Measurements from ENCODE around the gene RRP1B. TPM values are rescaled to one million over a fixed set of nuclear protein-coding genes. Genes with fewer than 3 reads are reported as not detected.

Gene RRP1B
- polyA plus RNA-seq, 1 donor from 2014 or later, result 20.3 TPM

DNA sequence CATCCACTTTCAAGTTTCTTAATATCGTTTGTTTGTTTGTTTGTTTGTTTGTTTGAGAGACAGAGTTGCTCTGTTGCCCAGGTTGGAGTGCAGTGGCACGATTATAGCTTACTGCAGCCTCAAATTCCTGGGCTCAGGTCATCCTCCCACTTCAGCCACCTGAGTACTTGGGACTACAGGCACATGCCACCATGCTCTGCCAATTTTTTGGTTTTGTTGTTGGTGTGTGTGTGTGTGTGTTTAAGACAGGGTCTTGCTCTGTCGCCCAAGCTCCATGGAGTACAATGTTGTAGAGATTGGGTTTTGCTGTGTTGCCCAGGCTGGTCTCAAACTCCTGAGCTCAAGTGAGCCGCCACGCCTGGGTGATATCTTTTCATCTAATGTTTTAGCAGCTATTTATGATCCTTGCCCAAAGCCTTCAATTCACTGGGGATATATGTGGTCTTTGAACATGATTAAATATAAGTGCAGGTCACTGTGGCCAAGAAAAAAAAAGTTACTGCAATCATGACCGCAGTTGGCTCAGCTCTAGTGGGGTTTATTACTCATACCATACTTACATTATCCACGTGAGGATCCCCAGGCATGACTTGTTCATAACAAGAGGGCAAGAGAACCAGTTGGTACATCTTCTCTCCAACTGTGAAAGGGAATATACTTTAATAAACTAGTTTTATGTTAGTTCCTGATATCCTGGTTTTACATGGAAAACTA lies 8.0 kb downstream of the RRP1B start:
- Histone ChIP-seq H4K20me1 (ENCODE audit: insufficient read depth) (no peaks in the 10 kb centered on the region), H3F3A (ENCODE audit: insufficient read depth, low read length, poor library complexity, severe bottlenecking) (no peaks in the 10 kb centered on the region), H3K27me3 (ENCODE audit: insufficient read depth, low read depth, low read length) (no peaks in the 10 kb centered on the region), H3K27ac (ENCODE audit: low read length) (no peak overlapping the region), H3K9me3 (ENCODE audit: low read length) (no peaks in the 10 kb centered on the region), H3K36me3 (ENCODE audit: insufficient read depth, low read length) (no peaks in the 10 kb centered on the region), H3K9me2 (ENCODE audit: insufficient read depth, low read length) (no peaks in the 10 kb centered on the region), H3K4me3 (ENCODE audit: low read length) (no peak overlapping the region), H2AFZ (ENCODE audit: low read depth, low read length) (no peak overlapping the region), H3K79me2 (replicated peaks; ENCODE audit: insufficient read depth, low read length) (peaks cover 34% of the 10 kb centered on the region), H3K9ac (ENCODE audit: low read length) (no peak overlapping the region), H3K4me2 (ENCODE audit: low read length) (no peak overlapping the region)
- TF ChIP-seq POLR2AphosphoS5 (IDR thresholded peaks at IDR 0.05), result no peak
- no peak for TF ChIP-seq SMC3 (conservative IDR thresholded peaks at IDR 0.05; ENCODE audit: poor library complexity)
- no peak for TF ChIP-seq EP300 (conservative IDR thresholded peaks at IDR 0.05; ENCODE audit: poor library complexity, severe bottlenecking)
- TF ChIP-seq RAD21 (conservative IDR thresholded peaks at IDR 0.05), result no peak
- no peak for TF ChIP-seq TAF1 (IDR thresholded peaks at IDR 0.05; ENCODE audit: low read depth)
- TF ChIP-seq, protein P1, sequence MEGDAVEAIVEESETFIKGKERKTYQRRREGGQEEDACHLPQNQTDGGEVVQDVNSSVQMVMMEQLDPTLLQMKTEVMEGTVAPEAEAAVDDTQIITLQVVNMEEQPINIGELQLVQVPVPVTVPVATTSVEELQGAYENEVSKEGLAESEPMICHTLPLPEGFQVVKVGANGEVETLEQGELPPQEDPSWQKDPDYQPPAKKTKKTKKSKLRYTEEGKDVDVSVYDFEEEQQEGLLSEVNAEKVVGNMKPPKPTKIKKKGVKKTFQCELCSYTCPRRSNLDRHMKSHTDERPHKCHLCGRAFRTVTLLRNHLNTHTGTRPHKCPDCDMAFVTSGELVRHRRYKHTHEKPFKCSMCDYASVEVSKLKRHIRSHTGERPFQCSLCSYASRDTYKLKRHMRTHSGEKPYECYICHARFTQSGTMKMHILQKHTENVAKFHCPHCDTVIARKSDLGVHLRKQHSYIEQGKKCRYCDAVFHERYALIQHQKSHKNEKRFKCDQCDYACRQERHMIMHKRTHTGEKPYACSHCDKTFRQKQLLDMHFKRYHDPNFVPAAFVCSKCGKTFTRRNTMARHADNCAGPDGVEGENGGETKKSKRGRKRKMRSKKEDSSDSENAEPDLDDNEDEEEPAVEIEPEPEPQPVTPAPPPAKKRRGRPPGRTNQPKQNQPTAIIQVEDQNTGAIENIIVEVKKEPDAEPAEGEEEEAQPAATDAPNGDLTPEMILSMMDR (IDR thresholded peaks at IDR 0.05; ENCODE audit: poor library complexity, severe bottlenecking), result no peak
- TF ChIP-seq, protein P2, sequence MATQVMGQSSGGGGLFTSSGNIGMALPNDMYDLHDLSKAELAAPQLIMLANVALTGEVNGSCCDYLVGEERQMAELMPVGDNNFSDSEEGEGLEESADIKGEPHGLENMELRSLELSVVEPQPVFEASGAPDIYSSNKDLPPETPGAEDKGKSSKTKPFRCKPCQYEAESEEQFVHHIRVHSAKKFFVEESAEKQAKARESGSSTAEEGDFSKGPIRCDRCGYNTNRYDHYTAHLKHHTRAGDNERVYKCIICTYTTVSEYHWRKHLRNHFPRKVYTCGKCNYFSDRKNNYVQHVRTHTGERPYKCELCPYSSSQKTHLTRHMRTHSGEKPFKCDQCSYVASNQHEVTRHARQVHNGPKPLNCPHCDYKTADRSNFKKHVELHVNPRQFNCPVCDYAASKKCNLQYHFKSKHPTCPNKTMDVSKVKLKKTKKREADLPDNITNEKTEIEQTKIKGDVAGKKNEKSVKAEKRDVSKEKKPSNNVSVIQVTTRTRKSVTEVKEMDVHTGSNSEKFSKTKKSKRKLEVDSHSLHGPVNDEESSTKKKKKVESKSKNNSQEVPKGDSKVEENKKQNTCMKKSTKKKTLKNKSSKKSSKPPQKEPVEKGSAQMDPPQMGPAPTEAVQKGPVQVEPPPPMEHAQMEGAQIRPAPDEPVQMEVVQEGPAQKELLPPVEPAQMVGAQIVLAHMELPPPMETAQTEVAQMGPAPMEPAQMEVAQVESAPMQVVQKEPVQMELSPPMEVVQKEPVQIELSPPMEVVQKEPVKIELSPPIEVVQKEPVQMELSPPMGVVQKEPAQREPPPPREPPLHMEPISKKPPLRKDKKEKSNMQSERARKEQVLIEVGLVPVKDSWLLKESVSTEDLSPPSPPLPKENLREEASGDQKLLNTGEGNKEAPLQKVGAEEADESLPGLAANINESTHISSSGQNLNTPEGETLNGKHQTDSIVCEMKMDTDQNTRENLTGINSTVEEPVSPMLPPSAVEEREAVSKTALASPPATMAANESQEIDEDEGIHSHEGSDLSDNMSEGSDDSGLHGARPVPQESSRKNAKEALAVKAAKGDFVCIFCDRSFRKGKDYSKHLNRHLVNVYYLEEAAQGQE (IDR thresholded peaks at IDR 0.05; ENCODE audit: borderline replicate concordance), result no peak
- TF ChIP-seq EZH2 (IDR thresholded peaks at IDR 0.05; ENCODE audit: borderline replicate concordance, insufficient read depth, low read length, poor library complexity, severe bottlenecking), result no peak
- no peak for TF ChIP-seq MXI1 (conservative IDR thresholded peaks at IDR 0.05; ENCODE audit: poor library complexity, severe bottlenecking)

DNA sequence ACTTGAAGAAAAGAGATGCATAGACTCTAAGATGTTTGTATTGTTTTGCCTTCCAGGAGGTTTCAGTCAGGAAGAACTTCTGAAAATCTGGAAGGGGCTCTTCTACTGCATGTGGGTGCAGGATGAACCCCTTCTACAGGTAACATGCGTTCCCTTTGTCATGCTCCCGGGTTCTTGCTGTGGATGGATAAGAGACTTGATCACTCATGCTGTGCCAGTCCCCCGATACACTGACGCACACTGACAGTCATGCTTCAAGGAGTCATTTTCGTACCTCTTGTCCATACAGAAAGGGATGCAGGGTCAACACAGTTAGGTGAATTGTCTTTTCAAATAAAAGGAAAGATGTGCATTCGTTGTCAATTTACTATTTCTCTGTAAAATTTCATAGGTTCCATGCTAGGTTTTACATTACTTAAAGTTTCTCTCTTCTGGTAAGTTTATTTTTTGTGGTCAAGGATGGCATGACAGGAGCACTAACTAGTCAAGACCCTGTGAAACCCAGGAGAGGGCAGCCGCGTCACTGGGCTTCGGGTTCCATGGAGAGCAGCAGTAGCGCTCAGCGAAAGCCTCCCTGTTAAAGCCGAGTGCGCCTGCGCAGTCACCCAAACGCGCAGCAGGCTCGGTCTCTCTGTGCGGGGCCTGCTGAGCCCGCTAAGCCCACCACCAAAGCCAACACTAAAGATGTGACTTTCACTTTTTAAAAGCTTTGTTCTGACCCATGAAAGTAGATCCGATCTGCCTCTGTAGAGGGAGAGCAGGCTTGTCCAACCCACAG lies 10.7 kb downstream of the RRP1B start:
- no peak overlapping the region for H3K9ac ChIP-seq (ENCODE audit: low read length)

More for the DNA sequence above, 10.7 kb downstream of the RRP1B start:
- no peak overlapping the region for H2AFZ ChIP-seq (ENCODE audit: low read depth, low read length)
- H3K27me3 ChIP-seq (ENCODE audit: insufficient read depth, low read depth, low read length), result no peaks in the 10 kb centered on the region
- peaks cover 18% of the 10 kb centered on the region for H3K79me2 ChIP-seq (replicated peaks; ENCODE audit: insufficient read depth, low read length)
- H3K9me3 ChIP-seq (ENCODE audit: low read length), result no peaks in the 10 kb centered on the region
- H3K4me3 ChIP-seq (ENCODE audit: low read length), result no peak overlapping the region
- TF ChIP-seq, protein P1 (IDR thresholded peaks at IDR 0.05; ENCODE audit: poor library complexity, severe bottlenecking), result no peak
- TF ChIP-seq EZH2 (IDR thresholded peaks at IDR 0.05; ENCODE audit: borderline replicate concordance, insufficient read depth, low read length, poor library complexity, severe bottlenecking) (no peak), SMC3 (conservative IDR thresholded peaks at IDR 0.05; ENCODE audit: poor library complexity) (no peak), TAF1 (IDR thresholded peaks at IDR 0.05; ENCODE audit: low read depth) (no peak)
- no peak overlapping the region for H3K4me2 ChIP-seq (ENCODE audit: low read length)
- no peaks in the 10 kb centered on the region for H3K36me3 ChIP-seq (ENCODE audit: insufficient read depth, low read length)
- H3F3A ChIP-seq (ENCODE audit: insufficient read depth, low read length, poor library complexity, severe bottlenecking), result no peaks in the 10 kb centered on the region
- H3K9me2 ChIP-seq (ENCODE audit: insufficient read depth, low read length), result no peaks in the 10 kb centered on the region
- H4K20me1 ChIP-seq (ENCODE audit: insufficient read depth), result no peaks in the 10 kb centered on the region
- no peak overlapping the region for H3K27ac ChIP-seq (ENCODE audit: low read length)
